GM12878 (cell line): Measurements from ENCODE around the gene KIF21A. TPM values are rescaled to one million over a fixed set of nuclear protein-coding genes. Genes with fewer than 3 reads are reported as not detected.

Experiments used
- SMAD1 ChIP-seq: fragments of 450-650 bp; IDR thresholded peaks from 2 replicates; pipeline ENCODE4 v1.6.1; 2018; ENCODE audit warnings: mild to moderate bottlenecking, low read depth; ENCODE audit not compliant: partially characterized antibody
- SREBF1 ChIP-seq: IDR thresholded peaks from 2 replicates; pipeline ENCODE4 v1.6.1; 2012; ENCODE audit warnings: mild to moderate bottlenecking, low read length
- SUZ12 ChIP-seq: fragments of 200-600 bp; sonication (generic); IDR thresholded peaks from one replicate; pipeline ENCODE4 v1.6.1; 2018; ENCODE audit warnings: antibody characterized with exemption, mild to moderate bottlenecking; ENCODE audit not compliant: unreplicated experiment
- polyA plus RNA-seq, 11 experiments: library from polyadenylated mRNA; depleted of rRNA in 4 of 11; unstranded in 6 of 11; stranded (reverse) in 5 of 11; fragments of >200 nt; fragmentation: Nextera tagmentation in 4 of 11; fragmentation: Illumina TruSeq in 1 of 11; extraction: Ambion mirVana in 4 of 11; extraction: Trizol in 1 of 11; gene quantifications; 1 replicate in 1 of 11; 2 replicates in 10 of 11; pipeline versions ENCODE4 v1.2.1 to v1.2.3, GENCODE V29; 2011 to 2016; ENCODE audit warnings: inconsistent platforms in 2 of 11, missing spikeins in 2 of 11, low read depth in 1 of 11
- total RNA-seq, 4 experiments: library from RNA; depleted of rRNA in 3 of 4; stranded (reverse); fragments of >200 nt in 3 of 4; fragmentation: Illumina TruSeq in 1 of 4; extraction: Trizol in 1 of 4; gene quantifications; 2 replicates each; pipeline versions ENCODE4 v1.2.1 to v1.2.3, GENCODE V29; 2013 to 2021
- TF ChIP-seq, protein P1 (sequence below): fragments of 450-650 bp; IDR thresholded peaks from 2 replicates; pipeline ENCODE4 v1.6.1; 2017; ENCODE audit warnings: mild to moderate bottlenecking, moderate library complexity
- TF ChIP-seq, protein P2 (sequence below): IDR thresholded peaks from 2 replicates; pipeline ENCODE4 v1.6.1; 2011; ENCODE audit warnings: mild to moderate bottlenecking, low read depth, low read length, moderate library complexity; ENCODE audit not compliant: insufficient replicate concordance
- TF ChIP-seq, protein P3 (sequence below): fragments of 150-350 bp; IDR thresholded peaks from 2 replicates; pipeline ENCODE4 v1.6.1; 2014; ENCODE audit warnings: mild to moderate bottlenecking, low read depth, low read length
- TF ChIP-seq, protein P4 (sequence below): fragments of 450-650 bp; conservative IDR thresholded peaks from 2 replicates; pipeline ENCODE4 v1.6.1; 2017; ENCODE audit warnings: mild to moderate bottlenecking, moderate library complexity
- TF ChIP-seq, protein P5 (sequence below): fragments of 450-650 bp; IDR thresholded peaks from 2 replicates; pipeline ENCODE4 v1.6.1; 2017; ENCODE audit warnings: antibody characterized with exemption, mild to moderate bottlenecking, moderate library complexity

KIF21A gene
- total and polyA plus RNA-seq, 10 of the 15 experiments (the other 5 are each of a cell fraction or from before 2014, with no cell fraction given), result 21.3 to 42.1 (median 24.5) TPM

DNA sequence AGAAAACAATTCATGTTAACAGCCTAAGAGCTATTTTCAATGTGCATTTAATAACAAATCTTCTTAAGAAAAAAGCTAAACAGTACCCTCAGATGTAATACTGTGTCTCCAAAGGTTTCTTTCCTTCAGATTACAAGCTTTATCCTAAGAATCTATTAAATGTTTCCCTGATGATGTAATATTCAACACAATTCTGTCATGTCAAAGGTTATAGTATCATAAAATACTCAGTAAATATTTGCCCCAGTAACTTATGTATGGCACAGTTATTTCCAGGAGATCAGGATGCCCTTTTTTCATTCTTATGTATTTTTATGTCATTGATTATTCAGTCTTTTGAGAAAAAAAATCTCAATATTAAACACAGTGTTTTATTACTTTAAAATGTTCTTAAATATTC is 128.4 kb downstream of the KIF21A start (continued):
- TF ChIP-seq, protein P1, sequence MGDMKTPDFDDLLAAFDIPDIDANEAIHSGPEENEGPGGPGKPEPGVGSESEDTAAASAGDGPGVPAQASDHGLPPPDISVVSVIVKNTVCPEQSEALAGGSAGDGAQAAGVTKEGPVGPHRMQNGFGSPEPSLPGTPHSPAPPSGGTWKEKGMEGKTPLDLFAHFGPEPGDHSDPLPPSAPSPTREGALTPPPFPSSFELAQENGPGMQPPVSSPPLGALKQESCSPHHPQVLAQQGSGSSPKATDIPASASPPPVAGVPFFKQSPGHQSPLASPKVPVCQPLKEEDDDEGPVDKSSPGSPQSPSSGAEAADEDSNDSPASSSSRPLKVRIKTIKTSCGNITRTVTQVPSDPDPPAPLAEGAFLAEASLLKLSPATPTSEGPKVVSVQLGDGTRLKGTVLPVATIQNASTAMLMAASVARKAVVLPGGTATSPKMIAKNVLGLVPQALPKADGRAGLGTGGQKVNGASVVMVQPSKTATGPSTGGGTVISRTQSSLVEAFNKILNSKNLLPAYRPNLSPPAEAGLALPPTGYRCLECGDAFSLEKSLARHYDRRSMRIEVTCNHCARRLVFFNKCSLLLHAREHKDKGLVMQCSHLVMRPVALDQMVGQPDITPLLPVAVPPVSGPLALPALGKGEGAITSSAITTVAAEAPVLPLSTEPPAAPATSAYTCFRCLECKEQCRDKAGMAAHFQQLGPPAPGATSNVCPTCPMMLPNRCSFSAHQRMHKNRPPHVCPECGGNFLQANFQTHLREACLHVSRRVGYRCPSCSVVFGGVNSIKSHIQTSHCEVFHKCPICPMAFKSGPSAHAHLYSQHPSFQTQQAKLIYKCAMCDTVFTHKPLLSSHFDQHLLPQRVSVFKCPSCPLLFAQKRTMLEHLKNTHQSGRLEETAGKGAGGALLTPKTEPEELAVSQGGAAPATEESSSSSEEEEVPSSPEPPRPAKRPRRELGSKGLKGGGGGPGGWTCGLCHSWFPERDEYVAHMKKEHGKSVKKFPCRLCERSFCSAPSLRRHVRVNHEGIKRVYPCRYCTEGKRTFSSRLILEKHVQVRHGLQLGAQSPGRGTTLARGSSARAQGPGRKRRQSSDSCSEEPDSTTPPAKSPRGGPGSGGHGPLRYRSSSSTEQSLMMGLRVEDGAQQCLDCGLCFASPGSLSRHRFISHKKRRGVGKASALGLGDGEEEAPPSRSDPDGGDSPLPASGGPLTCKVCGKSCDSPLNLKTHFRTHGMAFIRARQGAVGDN, result no peak
- TF ChIP-seq SUZ12 (no peak), SMAD1 (no peak), SREBF1 (no peak)
- TF ChIP-seq, protein P2, sequence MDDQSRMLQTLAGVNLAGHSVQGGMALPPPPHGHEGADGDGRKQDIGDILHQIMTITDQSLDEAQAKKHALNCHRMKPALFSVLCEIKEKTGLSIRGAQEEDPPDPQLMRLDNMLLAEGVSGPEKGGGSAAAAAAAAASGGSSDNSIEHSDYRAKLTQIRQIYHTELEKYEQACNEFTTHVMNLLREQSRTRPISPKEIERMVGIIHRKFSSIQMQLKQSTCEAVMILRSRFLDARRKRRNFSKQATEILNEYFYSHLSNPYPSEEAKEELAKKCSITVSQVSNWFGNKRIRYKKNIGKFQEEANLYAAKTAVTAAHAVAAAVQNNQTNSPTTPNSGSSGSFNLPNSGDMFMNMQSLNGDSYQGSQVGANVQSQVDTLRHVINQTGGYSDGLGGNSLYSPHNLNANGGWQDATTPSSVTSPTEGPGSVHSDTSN, result no peak
- TF ChIP-seq, protein P3, sequence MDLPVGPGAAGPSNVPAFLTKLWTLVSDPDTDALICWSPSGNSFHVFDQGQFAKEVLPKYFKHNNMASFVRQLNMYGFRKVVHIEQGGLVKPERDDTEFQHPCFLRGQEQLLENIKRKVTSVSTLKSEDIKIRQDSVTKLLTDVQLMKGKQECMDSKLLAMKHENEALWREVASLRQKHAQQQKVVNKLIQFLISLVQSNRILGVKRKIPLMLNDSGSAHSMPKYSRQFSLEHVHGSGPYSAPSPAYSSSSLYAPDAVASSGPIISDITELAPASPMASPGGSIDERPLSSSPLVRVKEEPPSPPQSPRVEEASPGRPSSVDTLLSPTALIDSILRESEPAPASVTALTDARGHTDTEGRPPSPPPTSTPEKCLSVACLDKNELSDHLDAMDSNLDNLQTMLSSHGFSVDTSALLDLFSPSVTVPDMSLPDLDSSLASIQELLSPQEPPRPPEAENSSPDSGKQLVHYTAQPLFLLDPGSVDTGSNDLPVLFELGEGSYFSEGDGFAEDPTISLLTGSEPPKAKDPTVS, result no peak
- TF ChIP-seq, protein P4, sequence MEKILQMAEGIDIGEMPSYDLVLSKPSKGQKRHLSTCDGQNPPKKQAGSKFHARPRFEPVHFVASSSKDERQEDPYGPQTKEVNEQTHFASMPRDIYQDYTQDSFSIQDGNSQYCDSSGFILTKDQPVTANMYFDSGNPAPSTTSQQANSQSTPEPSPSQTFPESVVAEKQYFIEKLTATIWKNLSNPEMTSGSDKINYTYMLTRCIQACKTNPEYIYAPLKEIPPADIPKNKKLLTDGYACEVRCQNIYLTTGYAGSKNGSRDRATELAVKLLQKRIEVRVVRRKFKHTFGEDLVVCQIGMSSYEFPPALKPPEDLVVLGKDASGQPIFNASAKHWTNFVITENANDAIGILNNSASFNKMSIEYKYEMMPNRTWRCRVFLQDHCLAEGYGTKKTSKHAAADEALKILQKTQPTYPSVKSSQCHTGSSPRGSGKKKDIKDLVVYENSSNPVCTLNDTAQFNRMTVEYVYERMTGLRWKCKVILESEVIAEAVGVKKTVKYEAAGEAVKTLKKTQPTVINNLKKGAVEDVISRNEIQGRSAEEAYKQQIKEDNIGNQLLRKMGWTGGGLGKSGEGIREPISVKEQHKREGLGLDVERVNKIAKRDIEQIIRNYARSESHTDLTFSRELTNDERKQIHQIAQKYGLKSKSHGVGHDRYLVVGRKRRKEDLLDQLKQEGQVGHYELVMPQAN, result no peak
- TF ChIP-seq, protein P5, sequence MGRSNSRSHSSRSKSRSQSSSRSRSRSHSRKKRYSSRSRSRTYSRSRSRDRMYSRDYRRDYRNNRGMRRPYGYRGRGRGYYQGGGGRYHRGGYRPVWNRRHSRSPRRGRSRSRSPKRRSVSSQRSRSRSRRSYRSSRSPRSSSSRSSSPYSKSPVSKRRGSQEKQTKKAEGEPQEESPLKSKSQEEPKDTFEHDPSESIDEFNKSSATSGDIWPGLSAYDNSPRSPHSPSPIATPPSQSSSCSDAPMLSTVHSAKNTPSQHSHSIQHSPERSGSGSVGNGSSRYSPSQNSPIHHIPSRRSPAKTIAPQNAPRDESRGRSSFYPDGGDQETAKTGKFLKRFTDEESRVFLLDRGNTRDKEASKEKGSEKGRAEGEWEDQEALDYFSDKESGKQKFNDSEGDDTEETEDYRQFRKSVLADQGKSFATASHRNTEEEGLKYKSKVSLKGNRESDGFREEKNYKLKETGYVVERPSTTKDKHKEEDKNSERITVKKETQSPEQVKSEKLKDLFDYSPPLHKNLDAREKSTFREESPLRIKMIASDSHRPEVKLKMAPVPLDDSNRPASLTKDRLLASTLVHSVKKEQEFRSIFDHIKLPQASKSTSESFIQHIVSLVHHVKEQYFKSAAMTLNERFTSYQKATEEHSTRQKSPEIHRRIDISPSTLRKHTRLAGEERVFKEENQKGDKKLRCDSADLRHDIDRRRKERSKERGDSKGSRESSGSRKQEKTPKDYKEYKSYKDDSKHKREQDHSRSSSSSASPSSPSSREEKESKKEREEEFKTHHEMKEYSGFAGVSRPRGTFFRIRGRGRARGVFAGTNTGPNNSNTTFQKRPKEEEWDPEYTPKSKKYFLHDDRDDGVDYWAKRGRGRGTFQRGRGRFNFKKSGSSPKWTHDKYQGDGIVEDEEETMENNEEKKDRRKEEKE, result no peak
